LHCN-M2 (cell line): Measurements from ENCODE around the gene OR52E6. TPM values are rescaled to one million over a fixed set of nuclear protein-coding genes. Genes with fewer than 3 reads are reported as not detected.

Source experiments
- DNase-seq: peaks from one replicate; pipeline ENCODE4 v3.0.0-alpha.2; 2012; ENCODE audit warnings: low read depth
- total RNA-seq: library from RNA; depleted of rRNA; stranded (reverse); fragments of >200 nt; gene quantifications from 2 replicates; pipeline ENCODE4 v1.2.3, GENCODE V29; 2014; rRNA removed

OR52E6 gene
- total RNA-seq, 1 experiment from 2014 or later, result not detected

- DNase-seq, result no peak
Measured at GRCh38 chr11:5803982-5804381, 37.7 kb downstream of the OR52E6 start.

- DNase-seq, result no peak
Measured at GRCh38 chr11:5796541-5796940, 45.2 kb downstream of the OR52E6 start.

GRCh38 chr11:5791165-5791564, 50.5 kb downstream of the OR52E6 start, which contains the start of gene OR52N1:
Gene OR52N1, minus strand, starts transcription at chr11:5791265. Its CDS starts 2,449 bp downstream, at chr11:5788816.
- no peak for DNase-seq

Other genes starting within 250 kb of the OR52E6 start
- gene TRIM6, start 245.3 kb downstream of the OR52E6 start, total RNA-seq, result 1.7 and 2.9 TPM in 2 replicates
- 5.8 and 8.0 TPM in 2 replicates for gene TRIM34, start 216.9 kb downstream of the OR52E6 start, total RNA-seq
- gene TRIM5, start 156.8 kb downstream of the OR52E6 start, total RNA-seq, result 31.5 and 36.0 TPM in 2 replicates
- gene TRIM22, start 152.1 kb downstream of the OR52E6 start, total RNA-seq, result 71.6 and 90.5 TPM in 2 replicates
- gene OR56B1, start 105.4 kb downstream of the OR52E6 start, total RNA-seq, result not detected in 2 replicates
- gene OR52N4, start 87.7 kb downstream of the OR52E6 start, total RNA-seq, result not detected in 2 replicates
- gene OR52N5, start 58.5 kb downstream of the OR52E6 start, total RNA-seq, result not detected in 2 replicates
- not detected in 2 replicates for gene OR52N1, start 50.6 kb downstream of the OR52E6 start, total RNA-seq
- not detected in 2 replicates for gene OR52N2, start 33.0 kb downstream of the OR52E6 start, total RNA-seq
- not detected in 2 replicates for gene OR52E8, start 15.8 kb upstream of the OR52E6 start, total RNA-seq
- not detected in 2 replicates for gene OR52E4, start 38.7 kb upstream of the OR52E6 start, total RNA-seq
- gene OR52E5, start 51.3 kb upstream of the OR52E6 start, total RNA-seq, result not detected in 2 replicates
- not detected in 2 replicates for gene OR56A3, start 100.4 kb upstream of the OR52E6 start, total RNA-seq
- gene OR56A5, start 126.6 kb upstream of the OR52E6 start, total RNA-seq, result not detected in 2 replicates
- not detected in 2 replicates for gene OR52L1, start 145.1 kb upstream of the OR52E6 start, total RNA-seq
- not detected in 2 replicates for gene OR56A4, start 165.0 kb upstream of the OR52E6 start, total RNA-seq
- not detected in 2 replicates for gene OR56A1, start 188.9 kb upstream of the OR52E6 start, total RNA-seq